OCI-LY7 (cell line): ENCODE results near the gene WDR48.

Experiments used
- CTCF ChIP-seq: fragments of 200-600 bp; sonication (generic); conservative IDR thresholded peaks from 2 replicates; pipeline ENCODE4 v1.5.1; 2014; ENCODE audit warnings: mild to moderate bottlenecking, antibody characterized with exemption, low read length, moderate library complexity, mixed read lengths
- EZH2phosphoT487 ChIP-seq: fragments of 200-600 bp; sonication (generic); IDR thresholded peaks from 2 replicates; pipeline ENCODE4 v1.6.1; 2018; ENCODE audit warnings: low read depth, borderline replicate concordance, mild to moderate bottlenecking, mixed run types, antibody characterized with exemption, low read length, moderate library complexity, mixed read lengths

GRCh38 chr3:39005295-39005694, 46.5 kb upstream of the WDR48 start:
- TF ChIP-seq EZH2phosphoT487 (no peak), CTCF (no peak)
